Endometrial microvascular endothelial cells (primary cell): ENCODE results near the gene PDE9A. TPM values are rescaled to one million over a fixed set of nuclear protein-coding genes. Genes with fewer than 3 reads are reported as not detected.
"Not testable (repeated sequence)": the region's sequence is repeated elsewhere in the genome, so short reads cannot be mapped to it uniquely, and the experiment has no call there.

Source experiments
- in situ Hi-C: cut with HindIII; loops from 2 replicates; pipeline ENCODE4 v1.10.0; 2017; ENCODE audit warnings: low sequenced_read_pairs, low pct_unique_long_range_greater_than_20kb; ENCODE audit errors: inconsistent ontology term
- total RNA-seq: library from RNA; depleted of rRNA; stranded (reverse); fragments of >200 nt; gene quantifications from one replicate; pipeline ENCODE4 v1.2.3, GENCODE V29; 2015; ENCODE audit errors: inconsistent ontology term

Gene PDE9A
- not detected for total RNA-seq

GRCh38 chr21:42653231-42654061 is at the start of gene PDE9A:
PDE9A (plus strand) TSS chr21:42653621; CDS start chr21:42653815, 194 bp downstream.
- in situ Hi-C loops = no loop called here

GRCh38 chr21:42607102-42607501 is 46.3 kb upstream of the PDE9A start:
- in situ Hi-C loops = no loop called here

- in situ Hi-C loops = no loop called here
Measured at GRCh38 chr21:42607525-42608102, 45.8 kb upstream of the PDE9A start.

- in situ Hi-C loops = no loop called here
Measured at GRCh38 chr21:42608446-42608845, 45.0 kb upstream of the PDE9A start.

GRCh38 chr21:42609811-42610210 is 43.6 kb upstream of the PDE9A start:
- in situ Hi-C loops = no loop called here

- in situ Hi-C loops = no loop called here
Measured at GRCh38 chr21:42611852-42612251, 41.6 kb upstream of the PDE9A start.

GRCh38 chr21:42612390-42612789 is 41.0 kb upstream of the PDE9A start:
- in situ Hi-C loops = no loop called here

- in situ Hi-C loops = no loop called here
Measured at GRCh38 chr21:42613756-42614155, 39.7 kb upstream of the PDE9A start.

- in situ Hi-C loops = no loop called here
Measured at GRCh38 chr21:42614396-42614795, 39.0 kb upstream of the PDE9A start.

- in situ Hi-C loops = no loop called here
Measured at GRCh38 chr21:42614811-42615351, 38.5 kb upstream of the PDE9A start.

- in situ Hi-C loops = not testable (repeated sequence)
Measured at GRCh38 chr21:42615377-42615776, 38.0 kb upstream of the PDE9A start.

GRCh38 chr21:42615924-42616323 is 37.5 kb upstream of the PDE9A start:
- in situ Hi-C loops = no loop called here

- in situ Hi-C loops = no loop called here
Measured at GRCh38 chr21:42616446-42616845, 37.0 kb upstream of the PDE9A start.

- in situ Hi-C loops = no loop called here
Measured at GRCh38 chr21:42616941-42617340, 36.5 kb upstream of the PDE9A start.

GRCh38 chr21:42617486-42617885 is 35.9 kb upstream of the PDE9A start:
- in situ Hi-C loops = no loop called here

GRCh38 chr21:42618707-42619102 is 34.7 kb upstream of the PDE9A start:
- in situ Hi-C loops = no loop called here

- in situ Hi-C loops = no loop called here
Measured at GRCh38 chr21:42619166-42619565, 34.3 kb upstream of the PDE9A start.

- in situ Hi-C loops = no loop called here
Measured at GRCh38 chr21:42619841-42620240, 33.6 kb upstream of the PDE9A start.

GRCh38 chr21:42621166-42621818 is 32.1 kb upstream of the PDE9A start:
- in situ Hi-C loops = no loop called here

- in situ Hi-C loops = no loop called here
Measured at GRCh38 chr21:42621819-42622177, 31.6 kb upstream of the PDE9A start.
